Fibroblast of pulmonary artery (primary cell): ENCODE results near the gene VPS13D.

Experiments
- DNase-seq: peaks from one replicate; pipeline ENCODE4 v3.0.0-alpha.2; 2010; ENCODE audit warnings: low read depth
- H3K4me3 ChIP-seq: replicated peaks from 2 replicates; pipeline ENCODE4 v1.5.1; 2011; ENCODE audit warnings: low read depth, mild to moderate bottlenecking, control low read depth, low read length, moderate library complexity
- CTCF ChIP-seq: IDR thresholded peaks from 2 replicates; pipeline ENCODE4 v1.5.1; 2011; ENCODE audit warnings: mild to moderate bottlenecking, control low read depth, low read length, inconsistent platforms; ENCODE audit errors: missing control alignments

The VPS13D gene

DNA sequence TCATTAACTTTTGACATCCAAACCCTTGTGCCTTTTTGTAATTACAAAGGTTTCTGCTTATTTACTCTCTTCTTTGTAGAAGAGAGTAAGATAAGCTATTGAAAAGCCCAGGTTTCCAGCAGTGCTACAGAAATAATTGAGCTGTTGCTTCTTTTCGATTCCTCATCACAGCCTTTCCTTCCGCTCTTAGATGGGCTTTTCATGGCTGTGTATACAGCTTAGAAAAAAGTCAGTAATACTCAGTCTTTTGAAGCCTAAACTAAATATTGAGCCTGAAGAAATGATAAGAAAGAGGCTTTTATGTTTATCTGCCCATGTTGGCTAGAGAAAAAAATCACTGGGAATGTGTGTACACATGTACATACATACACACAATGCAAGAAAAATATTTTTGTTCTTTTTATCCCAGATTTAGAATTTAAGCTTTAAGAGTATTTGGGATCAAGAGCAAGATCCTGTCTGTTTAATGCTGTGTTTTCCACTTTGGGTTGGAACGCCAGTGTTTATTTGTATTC, 172.4 kb downstream of the VPS13D start:
- DNase-seq: no peak
- no peak overlapping the region for H3K4me3 ChIP-seq
- TF ChIP-seq CTCF: no peak

GRCh38 chr1:12402842-12403241, 173.0 kb downstream of the VPS13D start:
- no peak overlapping the region for H3K4me3 ChIP-seq
- DNase-seq: no peak
- no peak for TF ChIP-seq CTCF

DNA sequence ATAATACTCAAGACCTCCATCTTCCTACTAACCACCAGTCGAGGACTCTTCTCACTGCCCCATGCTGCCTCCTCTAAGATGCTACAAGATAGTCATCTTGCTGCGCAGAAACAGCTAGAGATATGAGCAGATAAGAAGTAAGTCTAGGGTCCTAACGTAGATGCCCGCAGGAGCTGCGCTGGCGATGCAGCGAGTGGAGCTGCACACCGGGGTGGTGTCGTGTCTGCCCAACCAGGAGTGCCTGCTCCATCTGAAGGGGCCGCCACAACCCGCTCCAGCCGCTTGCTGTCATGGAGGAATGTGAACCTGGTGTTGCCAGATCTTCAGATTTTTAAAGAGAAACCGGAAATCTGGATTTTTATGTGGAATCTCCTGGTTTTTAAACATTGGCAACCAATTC, 175.1 kb downstream of the VPS13D start:
- TF ChIP-seq CTCF: no peak
- no peak for DNase-seq
- no peak overlapping the region for H3K4me3 ChIP-seq

DNA sequence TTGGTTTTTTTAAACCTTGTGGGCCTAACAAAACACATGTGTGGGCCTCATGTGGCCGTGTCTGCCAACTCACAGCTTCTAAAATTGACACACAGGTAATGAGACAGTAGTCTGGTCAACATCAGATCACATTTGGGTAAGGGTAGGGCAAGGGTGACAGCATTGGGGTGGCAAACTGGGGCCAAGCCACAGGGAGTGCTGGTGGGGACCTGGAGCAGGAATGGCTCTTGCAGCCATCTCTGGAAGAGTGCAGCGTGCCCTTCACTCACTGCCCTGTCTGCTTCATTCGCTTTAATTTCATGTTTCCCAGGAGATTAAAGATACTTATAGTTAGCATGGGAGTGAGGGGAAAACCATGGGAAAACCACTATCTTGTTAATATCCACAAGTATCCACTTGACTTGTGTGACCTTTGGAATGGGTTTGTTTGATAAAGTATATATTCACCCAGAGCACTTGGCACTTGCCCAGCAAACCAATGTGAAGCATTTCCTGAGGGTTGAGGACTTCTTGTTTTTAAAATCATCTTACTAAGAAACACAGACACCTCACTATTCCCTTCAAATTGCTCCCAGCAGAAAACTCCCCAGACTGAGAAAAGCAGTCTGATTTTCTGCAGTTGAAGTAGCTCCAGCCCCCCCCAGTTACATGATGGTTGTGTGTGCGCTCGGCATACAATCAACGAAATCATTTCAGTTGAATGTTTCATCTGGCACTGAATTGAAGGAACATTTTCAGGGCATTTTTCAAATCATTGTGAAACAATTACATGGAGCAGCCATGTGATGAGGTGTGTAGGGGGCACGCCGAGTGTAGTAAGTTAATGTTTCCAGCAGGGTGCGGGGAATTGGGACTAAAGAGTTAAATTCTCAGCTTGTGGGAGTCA, 175.7 kb downstream of the VPS13D start:
- H3K4me3 ChIP-seq: no peak overlapping the region
- DNase-seq: peak; percentile 56
- TF ChIP-seq CTCF: peak; percentile 20

GRCh38 chr1:12406211-12407021, 176.6 kb downstream of the VPS13D start:
- H3K4me3 ChIP-seq: no peak overlapping the region
- DNase-seq: peak; percentile 64
- no peak for TF ChIP-seq CTCF

DNA sequence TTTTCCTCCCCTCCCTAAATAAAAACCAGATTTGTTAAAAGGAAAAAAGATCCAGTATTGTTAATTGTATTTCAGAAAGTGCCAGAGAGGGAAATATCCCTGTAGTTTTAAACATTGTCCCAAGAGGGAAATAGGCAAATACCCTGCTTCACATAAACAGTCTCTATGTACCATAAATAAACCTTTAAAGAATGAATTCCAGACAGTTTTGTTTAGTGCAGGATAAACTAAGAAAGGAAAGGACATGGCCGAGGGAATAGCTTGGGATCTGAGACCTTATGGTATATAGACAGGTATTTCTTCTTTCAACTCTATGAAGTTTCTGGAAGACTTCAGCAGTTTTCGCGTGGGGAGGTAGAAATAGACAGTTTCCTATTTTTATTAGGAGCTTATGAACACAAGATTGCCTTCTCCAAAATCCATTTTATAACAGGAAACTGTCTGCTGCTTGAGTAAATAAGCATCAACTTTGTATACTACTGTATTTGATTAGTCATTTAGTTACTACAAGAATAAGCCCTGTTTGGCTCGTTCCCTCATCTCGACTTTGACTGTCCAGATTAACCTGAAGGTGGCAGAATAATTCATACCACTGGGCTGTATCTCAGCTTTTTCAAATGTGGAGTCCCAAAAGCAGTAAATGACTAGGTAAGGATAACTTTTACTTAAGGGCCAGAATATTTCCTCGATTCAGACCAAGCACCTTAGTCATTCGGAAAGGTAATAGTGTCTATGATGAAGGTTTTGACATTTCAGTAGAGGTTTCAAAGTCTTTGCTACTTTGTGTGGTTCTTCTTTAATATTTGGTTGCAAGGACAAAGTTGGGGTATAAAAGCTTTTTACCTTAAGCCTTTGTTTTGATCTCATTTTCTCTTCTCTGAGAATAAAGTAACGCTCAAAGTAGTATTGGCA, 177.5 kb downstream of the VPS13D start:
- peak; percentile 47 for TF ChIP-seq CTCF
- no peak overlapping the region for H3K4me3 ChIP-seq
- peak; percentile 67 for DNase-seq
